Subcutaneous abdominal adipose tissue (tissue), 5 donors: Measurements from ENCODE around the gene AGAP3.

Source experiments
- H3K27ac ChIP-seq: one replicate; pipeline ENCODE4 v1.7.0; 2013; ENCODE audit warnings: low read depth, mild to moderate bottlenecking, inconsistent platforms, low read length, moderate library complexity
- H3K27me3 ChIP-seq, 5 donors: one replicate each; pipeline ENCODE4 v1.7.0; 2013; ENCODE audit warnings: low read length in 5 of 5, inconsistent platforms in 1 of 5; ENCODE audit not compliant: control insufficient read depth in 5 of 5, insufficient read depth in 4 of 5
- H3K36me3 ChIP-seq, 5 donors: one replicate each; pipeline ENCODE4 v1.7.0; 2013; ENCODE audit warnings: low read length in 5 of 5; ENCODE audit not compliant: control insufficient read depth in 5 of 5, insufficient read depth in 5 of 5
- H3K4me1 ChIP-seq, 5 donors: one replicate each; pipeline ENCODE4 v1.7.0; 2013; ENCODE audit warnings: low read length in 5 of 5, mild to moderate bottlenecking in 3 of 5, moderate library complexity in 1 of 5; ENCODE audit not compliant: control insufficient read depth in 5 of 5, insufficient read depth in 5 of 5
- H3K4me3 ChIP-seq, 5 donors: one replicate each; pipeline ENCODE4 v1.7.0; 2013; ENCODE audit warnings: low read length in 5 of 5, low read depth in 1 of 5
- H3K9ac ChIP-seq, 5 donors: one replicate each; pipeline ENCODE4 v1.7.0; 2013; ENCODE audit warnings: low read length in 5 of 5, mild to moderate bottlenecking in 4 of 5, moderate library complexity in 3 of 5
- H3K9me3 ChIP-seq, 5 donors: one replicate each; pipeline ENCODE4 v1.7.0; 2013; ENCODE audit warnings: low read length in 5 of 5; ENCODE audit not compliant: control insufficient read depth in 5 of 5
- donor health status: healthy.
- donor health status: healthy.
- donor health status: healthy.
- donor health status: healthy.
- donor health status: healthy.

AGAP3 gene

DNA sequence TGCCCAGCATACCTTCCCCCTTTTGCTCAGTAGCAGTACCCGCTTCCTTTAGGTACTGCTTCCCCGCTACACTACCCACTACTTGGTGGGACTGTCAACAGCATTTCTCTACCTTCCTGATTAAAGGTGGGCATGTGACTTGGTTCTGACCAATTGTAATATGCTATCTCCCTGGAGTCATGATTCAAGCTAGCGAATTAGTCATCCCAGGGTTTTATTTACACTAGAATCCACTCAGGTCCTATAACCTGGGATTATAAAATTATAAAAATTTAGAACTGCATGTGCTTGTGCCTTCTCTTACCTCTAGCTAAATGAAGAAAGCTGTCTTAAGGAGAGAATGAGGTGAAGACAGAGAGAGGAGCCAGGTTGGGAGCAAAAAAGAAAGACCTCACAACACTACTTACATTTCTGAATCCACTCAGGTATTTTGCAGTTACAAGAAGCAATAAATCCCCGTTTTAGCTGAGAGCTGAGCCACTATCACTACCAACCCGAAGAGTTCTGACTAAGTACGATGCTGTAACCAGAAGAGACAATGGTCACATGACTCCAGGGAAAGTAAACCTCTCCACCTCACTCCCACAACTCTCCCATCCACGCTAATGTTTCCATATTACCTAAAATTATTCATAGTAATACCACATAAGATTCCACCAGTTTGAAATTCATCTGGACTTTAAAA is 71.5 kb downstream of the AGAP3 start:
- no peaks in the 10 kb centered on the region for H3K36me3 ChIP-seq
- no peaks in the 10 kb centered on the region for H3K9me3 ChIP-seq
- peaks cover 0 to 8% (median 7%) of the 10 kb centered on the region in 5 donors for H3K27me3 ChIP-seq
- H3K4me1 ChIP-seq: no peaks in the 10 kb centered on the region
- H3K4me3 ChIP-seq: no peak overlapping the region
- no peak overlapping the region for H3K27ac ChIP-seq
- H3K9ac ChIP-seq: no peak overlapping the region

DNA sequence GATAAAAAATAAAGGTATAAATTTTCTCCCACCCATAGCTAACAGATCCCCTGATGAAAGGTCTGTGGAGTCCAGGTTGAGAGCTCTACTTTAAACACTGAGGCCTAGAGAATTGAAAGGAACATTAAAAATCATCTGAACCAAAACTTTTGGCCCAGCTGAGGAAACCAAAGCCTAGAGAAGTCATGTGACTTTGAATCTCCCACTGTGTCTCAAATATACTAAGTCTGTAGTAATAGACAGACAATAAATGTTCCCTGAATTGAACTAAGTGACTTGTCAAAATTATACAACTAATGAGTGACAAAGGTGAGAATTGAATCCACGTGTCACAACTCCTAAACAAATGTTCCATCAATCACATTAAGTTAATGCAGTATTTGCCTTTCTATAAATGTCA is 75.5 kb downstream of the AGAP3 start:
- Histone ChIP-seq H3K4me1 (peaks cover 0 to 4% (median 3%) of the 10 kb centered on the region in 5 donors), H3K27ac (no peak overlapping the region), H3K36me3 (no peaks in the 10 kb centered on the region), H3K9me3 (no peaks in the 10 kb centered on the region), H3K9ac (no peak overlapping the region), H3K27me3 (peaks cover 14 to 26% (median 23%) of the 10 kb centered on the region in 5 donors), H3K4me3 (no peak overlapping the region)

DNA sequence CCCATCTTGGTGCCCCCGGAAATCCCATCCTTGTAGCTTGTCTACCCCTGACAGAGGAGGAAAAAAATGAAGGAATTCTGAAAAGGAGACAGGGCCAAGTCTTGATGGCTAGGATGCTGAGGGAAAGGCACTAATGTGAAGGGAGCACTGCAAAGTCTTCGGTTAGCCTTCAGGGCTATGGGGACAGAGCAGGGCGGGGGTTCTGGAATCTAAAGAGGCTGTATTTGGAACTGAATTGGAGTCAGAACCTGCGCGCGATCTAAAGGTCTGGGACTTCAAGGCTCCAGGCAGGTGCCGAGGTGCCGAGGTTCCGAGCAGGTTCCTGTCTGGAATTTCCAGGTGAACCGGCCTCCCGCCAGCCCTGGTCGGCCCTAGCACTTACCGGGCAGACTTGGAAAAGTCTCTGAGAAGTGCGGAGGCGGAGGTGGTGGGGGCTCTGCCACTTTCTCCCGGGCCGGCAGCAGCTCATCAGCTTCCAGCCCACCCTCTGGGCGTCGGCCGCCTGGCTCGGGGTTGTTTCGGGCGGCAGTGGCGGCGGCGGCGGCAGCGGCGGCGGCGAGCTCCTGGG is 80.4 kb downstream of the AGAP3 start:
- Histone ChIP-seq H3K4me1 (peaks cover 0 to 19% (median 17%) of the 10 kb centered on the region in 5 donors), H3K9me3 (no peaks in the 10 kb centered on the region), H3K27ac (no peak overlapping the region), H3K4me3 (peak overlapping the region in 3 of 5 donors; percentile 38 to 65 (median 47)), H3K27me3 (peaks cover 19 to 43% (median 29%) of the 10 kb centered on the region in 5 donors), H3K9ac (no peak overlapping the region), H3K36me3 (no peaks in the 10 kb centered on the region)

DNA sequence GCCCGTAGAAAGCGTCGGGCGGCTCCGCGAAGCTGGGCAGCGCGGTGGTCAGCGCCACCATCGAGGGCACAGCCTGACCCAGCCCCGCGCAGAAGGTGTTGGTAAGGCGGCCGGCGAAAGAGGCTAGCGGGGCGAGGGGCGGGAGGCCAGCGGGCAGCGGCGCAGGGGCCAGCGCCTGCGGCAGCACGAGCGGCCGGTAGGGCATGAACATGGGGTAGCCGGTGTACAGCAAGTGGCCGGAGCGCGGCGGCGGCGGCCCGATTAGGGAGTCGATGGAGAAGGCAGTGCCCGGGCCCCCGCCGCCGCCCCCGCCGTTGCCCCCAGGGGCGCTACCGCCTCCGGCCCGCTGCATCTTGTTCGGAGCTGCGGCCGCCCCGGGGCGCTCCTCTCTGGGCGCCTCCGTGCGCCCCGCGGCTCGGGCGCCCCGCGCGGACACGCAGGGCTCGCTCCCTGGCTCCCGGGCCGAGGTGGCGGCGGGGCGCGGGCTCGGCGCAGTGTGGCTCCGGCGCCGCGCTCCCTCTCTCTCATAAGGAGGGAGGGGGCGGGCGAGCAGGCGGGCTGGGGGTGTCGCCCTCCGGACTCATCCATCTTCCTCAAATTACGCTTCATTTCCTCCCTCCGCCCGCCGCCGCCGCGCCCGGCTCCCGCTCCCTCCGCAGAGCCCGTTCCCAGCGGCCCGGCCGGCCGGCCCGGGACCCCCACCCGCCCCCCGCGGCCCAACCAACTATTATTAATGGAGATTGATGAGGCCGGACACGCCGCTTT is 81.1 kb downstream of the AGAP3 start, which contains the start of gene GBX1:
Gene GBX1 (minus strand): TSS at position 498 of the 765 bp plus-strand sequence. CDS start 146 bp downstream, at position 352.
- Histone ChIP-seq H3K4me3 (peak within 1 kb of the TSS in 4 of 5 donors; percentile 39 to 65 (median 56)), H3K9ac (no peak within 1 kb of the TSS), H3K27me3 (peaks cover 19 to 43% (median 29%) of the 10 kb centered on the region in 5 donors)

DNA sequence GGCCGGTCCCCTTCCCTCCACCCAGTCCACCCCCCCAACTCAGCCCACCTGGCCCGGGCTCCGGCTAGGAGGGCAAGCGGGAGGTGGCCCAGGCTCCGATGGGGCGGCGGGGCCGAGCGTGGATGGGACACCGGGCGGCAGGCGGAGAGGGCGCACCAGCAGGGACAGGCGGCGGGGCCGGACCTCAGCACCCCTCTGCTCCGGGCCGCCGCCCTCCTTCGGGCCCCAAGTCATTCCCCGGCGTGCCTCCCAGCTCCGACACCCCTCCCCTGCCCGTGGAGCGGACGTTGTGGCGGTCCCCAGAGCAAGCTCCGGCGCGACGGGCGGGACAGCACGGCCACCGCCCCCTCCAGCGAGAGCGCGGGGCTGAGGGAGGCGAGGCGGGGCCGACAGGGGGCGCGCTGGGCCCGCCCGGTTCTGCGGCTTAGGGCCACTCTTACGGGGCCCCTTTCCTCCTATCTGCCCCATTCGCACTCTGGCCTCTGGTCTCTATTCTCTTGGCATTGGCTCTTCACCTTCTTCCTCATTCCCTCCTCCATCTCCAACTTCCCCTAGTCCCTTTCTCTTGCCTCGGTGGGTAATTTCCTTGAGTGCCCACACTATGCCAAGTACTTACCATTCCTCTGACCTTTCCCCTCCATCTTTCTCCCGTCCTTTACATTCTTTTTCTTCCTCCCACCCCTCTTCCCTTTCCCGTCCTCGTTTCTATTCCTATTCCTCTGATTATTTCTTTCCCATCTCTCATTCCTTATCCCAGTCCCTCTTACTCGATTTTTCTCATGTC is 81.9 kb downstream of the AGAP3 start:
- H3K36me3 ChIP-seq: no peaks in the 10 kb centered on the region
- peaks cover 0 to 19% (median 17%) of the 10 kb centered on the region in 5 donors for H3K4me1 ChIP-seq
- no peak overlapping the region for H3K9ac ChIP-seq
- no peak overlapping the region for H3K27ac ChIP-seq
- peaks cover 21 to 47% (median 28%) of the 10 kb centered on the region in 5 donors for H3K27me3 ChIP-seq
- H3K9me3 ChIP-seq: no peaks in the 10 kb centered on the region
- peak overlapping the region in 4 of 5 donors; percentile 39 to 65 (median 56) for H3K4me3 ChIP-seq

More for the DNA sequence above, 81.1 kb downstream of the AGAP3 start, which contains the start of gene GBX1:
- no peak within 1 kb of the TSS for H3K27ac ChIP-seq
- no peaks in the 10 kb centered on the region for H3K36me3 ChIP-seq
- H3K4me1 ChIP-seq: peaks cover 0 to 19% (median 17%) of the 10 kb centered on the region in 5 donors
- no peaks in the 10 kb centered on the region for H3K9me3 ChIP-seq

DNA sequence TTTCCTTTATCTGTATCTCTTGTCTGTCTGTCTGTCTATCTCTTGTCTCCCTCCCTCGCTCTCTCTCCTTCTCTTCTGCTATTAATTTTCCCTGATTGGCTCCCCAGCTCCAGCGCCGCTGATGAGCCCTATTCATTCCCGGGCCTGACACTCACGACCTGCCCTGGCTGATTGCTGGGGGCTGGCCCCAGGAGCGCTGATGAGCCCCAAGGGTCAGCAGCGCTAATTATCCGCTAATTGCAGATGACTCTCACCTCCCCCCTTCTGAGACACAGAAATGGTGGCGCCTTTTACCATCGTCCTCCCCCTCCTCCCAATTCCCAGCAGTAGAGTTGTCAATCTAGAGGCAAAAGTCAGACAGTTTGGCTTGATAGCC is 82.5 kb downstream of the AGAP3 start:
- Histone ChIP-seq H3K4me1 (peaks cover 0 to 19% (median 17%) of the 10 kb centered on the region in 5 donors), H3K4me3 (no peak overlapping the region), H3K9me3 (no peaks in the 10 kb centered on the region), H3K9ac (no peak overlapping the region), H3K27ac (no peak overlapping the region), H3K36me3 (no peaks in the 10 kb centered on the region), H3K27me3 (peaks cover 25 to 52% (median 34%) of the 10 kb centered on the region in 5 donors)

DNA sequence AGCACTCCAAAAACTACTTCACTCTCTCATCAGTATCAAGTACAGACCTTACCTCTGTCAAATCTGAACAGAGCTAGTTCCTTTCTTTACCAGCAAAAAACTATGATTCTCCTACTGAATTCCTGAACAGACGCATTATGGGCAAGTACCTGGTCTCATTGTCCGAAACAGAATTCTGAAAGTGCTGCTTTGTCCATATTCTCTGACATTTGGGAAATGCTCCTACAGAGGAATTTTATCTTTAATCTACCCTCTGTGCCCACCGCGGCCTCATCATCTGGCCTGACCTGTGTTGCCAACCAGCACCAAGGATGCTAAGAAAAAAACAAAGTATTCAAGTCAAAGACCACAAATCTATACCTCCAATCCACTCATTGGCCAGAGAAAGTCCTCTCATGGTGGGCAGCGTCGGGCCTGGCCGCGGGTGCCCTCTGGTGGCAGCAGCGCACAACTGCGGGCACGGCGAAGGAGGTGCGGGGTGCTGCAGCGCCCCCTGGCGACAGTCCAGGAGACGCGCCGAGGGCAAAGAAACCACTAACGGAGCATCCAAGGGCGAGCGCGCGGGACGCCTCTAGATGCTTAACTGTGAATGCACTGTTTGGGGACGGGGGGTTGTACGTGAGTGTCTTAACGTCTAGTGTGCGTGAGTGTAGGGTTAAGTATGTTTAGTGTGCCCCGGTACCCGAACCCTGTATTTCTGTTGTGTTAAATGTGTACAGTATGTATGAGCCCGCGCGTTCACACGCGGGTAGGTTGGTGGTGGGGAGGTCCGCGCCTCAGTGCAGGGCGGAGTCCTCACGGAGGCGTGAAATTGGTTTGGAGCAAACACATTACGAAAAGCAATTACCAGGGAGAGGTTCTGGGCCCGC is 86.2 kb downstream of the AGAP3 start:
- H3K4me1 ChIP-seq: peaks cover 0 to 14% (median 9%) of the 10 kb centered on the region in 5 donors
- peaks cover 20 to 38% (median 33%) of the 10 kb centered on the region in 5 donors for H3K27me3 ChIP-seq
- no peaks in the 10 kb centered on the region for H3K36me3 ChIP-seq
- no peak overlapping the region for H3K27ac ChIP-seq
- H3K9me3 ChIP-seq: no peaks in the 10 kb centered on the region
- H3K9ac ChIP-seq: no peak overlapping the region
- no peak overlapping the region for H3K4me3 ChIP-seq

DNA sequence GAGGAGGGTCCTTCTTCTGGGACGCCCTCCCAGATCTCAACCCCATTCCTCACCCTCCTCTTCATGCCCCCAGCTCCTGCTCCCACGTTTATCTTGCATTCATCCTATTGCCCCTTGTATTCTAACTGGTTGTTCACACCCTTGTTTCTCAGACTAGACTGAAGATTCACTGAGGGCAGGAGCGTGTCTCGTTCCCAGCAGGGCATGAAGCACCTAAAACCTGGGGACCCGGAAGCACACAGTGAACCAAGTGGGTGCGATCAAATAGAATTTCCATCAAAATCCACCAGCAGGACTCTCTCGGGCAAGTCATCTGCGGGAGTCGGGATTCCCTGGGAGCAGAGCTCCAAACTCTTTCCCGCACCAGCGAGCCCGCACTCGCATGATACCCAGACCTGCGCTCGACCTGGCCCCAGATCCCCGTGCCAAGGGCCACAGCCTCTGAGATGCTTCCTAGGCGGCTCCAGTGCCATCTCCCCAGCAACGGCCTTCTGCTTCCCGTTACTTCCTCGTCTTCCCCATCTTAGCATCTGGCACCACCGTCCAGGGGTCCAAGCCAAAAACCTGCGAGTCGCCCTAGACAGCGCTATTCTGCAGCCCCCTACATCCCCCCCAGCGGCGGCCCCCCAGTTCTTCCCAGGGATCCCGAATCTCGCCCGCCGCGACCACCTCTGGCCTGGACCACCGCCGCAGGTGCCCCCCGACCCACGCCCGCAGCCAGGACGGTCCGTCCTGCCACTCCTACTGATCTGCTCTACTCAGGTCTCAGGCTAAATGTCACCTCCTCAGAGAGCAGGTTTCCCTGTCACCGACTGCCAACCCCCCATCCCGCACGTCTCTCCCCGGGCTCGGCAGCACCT is 87.3 kb downstream of the AGAP3 start:
- Histone ChIP-seq H3K9me3 (no peaks in the 10 kb centered on the region), H3K4me1 (peaks cover 0 to 5% (median 2%) of the 10 kb centered on the region in 5 donors), H3K9ac (no peak overlapping the region), H3K27me3 (peaks cover 17 to 36% (median 27%) of the 10 kb centered on the region in 5 donors), H3K27ac (no peak overlapping the region), H3K36me3 (no peaks in the 10 kb centered on the region), H3K4me3 (no peak overlapping the region)
